ENCODE data around the gene YPEL2. TPM values are rescaled to one million over a fixed set of nuclear protein-coding genes. Genes with fewer than 3 reads are reported as not detected.

The YPEL2 gene
- total RNA-seq, 1 donor from 2014 or later: 16.7 TPM

DNA sequence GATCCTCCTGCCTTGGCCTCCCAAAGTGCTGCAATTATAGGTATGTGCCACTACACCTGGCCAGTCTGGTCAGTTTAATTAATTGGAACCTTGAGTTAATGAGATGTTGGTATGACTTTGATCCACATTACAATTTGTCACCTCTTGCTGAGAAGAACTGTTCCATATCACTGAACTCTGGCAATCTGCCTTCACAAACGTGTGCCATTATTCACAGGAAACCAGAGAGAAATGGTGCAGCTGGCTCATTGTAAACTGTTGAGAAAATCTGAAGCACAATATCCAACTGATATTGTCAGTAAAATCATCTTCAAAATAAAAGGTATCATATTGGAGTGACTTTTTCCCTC, 39.3 kb upstream of the YPEL2 start:
- TF ChIP-seq POLR2A (IDR thresholded peaks at IDR 0.05) (no peak), POLR2AphosphoS5 (IDR thresholded peaks at IDR 0.05; ENCODE audit: insufficient read depth in 1 of 2, low read depth in 1 of 2) (no peak)
- TF ChIP-seq, protein P1, sequence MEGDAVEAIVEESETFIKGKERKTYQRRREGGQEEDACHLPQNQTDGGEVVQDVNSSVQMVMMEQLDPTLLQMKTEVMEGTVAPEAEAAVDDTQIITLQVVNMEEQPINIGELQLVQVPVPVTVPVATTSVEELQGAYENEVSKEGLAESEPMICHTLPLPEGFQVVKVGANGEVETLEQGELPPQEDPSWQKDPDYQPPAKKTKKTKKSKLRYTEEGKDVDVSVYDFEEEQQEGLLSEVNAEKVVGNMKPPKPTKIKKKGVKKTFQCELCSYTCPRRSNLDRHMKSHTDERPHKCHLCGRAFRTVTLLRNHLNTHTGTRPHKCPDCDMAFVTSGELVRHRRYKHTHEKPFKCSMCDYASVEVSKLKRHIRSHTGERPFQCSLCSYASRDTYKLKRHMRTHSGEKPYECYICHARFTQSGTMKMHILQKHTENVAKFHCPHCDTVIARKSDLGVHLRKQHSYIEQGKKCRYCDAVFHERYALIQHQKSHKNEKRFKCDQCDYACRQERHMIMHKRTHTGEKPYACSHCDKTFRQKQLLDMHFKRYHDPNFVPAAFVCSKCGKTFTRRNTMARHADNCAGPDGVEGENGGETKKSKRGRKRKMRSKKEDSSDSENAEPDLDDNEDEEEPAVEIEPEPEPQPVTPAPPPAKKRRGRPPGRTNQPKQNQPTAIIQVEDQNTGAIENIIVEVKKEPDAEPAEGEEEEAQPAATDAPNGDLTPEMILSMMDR (IDR thresholded peaks at IDR 0.05): no peak
- intact Hi-C loops (cut with DNase I): no loop called here
- no peaks in the 10 kb centered on the region for H3K9me3 ChIP-seq
- no peak overlapping the region for H3K4me3 ChIP-seq
- H3K36me3 ChIP-seq: no peaks in the 10 kb centered on the region
- H3K4me1 ChIP-seq: no peaks in the 10 kb centered on the region
- DNase-seq (ENCODE audit: extremely low spot score in 2 of 2): no peak
- no peak overlapping the region for H3K27ac ChIP-seq
- H3K27me3 ChIP-seq: no peaks in the 10 kb centered on the region

DNA sequence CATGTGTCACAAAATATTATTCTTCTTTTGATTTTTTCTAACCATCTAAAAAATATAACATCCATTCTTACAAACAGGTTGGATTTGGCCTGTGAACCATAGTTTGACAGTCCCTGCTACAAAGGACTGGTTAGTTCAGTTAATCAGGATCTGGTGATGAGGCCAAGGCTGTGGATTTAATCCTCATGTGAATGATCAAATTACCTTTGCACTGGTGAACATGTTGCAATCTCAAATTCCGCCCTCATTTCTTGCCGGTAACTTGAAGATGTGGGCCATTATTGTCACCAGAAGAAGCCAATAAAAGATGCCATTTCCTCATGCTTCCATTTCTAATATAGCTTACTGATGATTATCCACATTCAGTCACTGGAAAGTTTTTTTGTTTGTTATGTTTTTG, 35.3 kb upstream of the YPEL2 start:
- intact Hi-C loops (cut with DNase I): no loop called here
- Histone ChIP-seq H3K4me1 (no peaks in the 10 kb centered on the region), H3K27ac (no peak overlapping the region), H3K4me3 (no peak overlapping the region), H3K9me3 (no peaks in the 10 kb centered on the region), H3K27me3 (no peaks in the 10 kb centered on the region), H3K36me3 (no peaks in the 10 kb centered on the region)
- TF ChIP-seq, protein P1 (IDR thresholded peaks at IDR 0.05): no peak
- no peak for TF ChIP-seq POLR2A (IDR thresholded peaks at IDR 0.05)
- TF ChIP-seq POLR2AphosphoS5 (IDR thresholded peaks at IDR 0.05; ENCODE audit: insufficient read depth in 1 of 2, low read depth in 1 of 2): peak in 1 of 2 donors; percentile 24
- DNase-seq (ENCODE audit: extremely low spot score in 2 of 2): no peak

DNA sequence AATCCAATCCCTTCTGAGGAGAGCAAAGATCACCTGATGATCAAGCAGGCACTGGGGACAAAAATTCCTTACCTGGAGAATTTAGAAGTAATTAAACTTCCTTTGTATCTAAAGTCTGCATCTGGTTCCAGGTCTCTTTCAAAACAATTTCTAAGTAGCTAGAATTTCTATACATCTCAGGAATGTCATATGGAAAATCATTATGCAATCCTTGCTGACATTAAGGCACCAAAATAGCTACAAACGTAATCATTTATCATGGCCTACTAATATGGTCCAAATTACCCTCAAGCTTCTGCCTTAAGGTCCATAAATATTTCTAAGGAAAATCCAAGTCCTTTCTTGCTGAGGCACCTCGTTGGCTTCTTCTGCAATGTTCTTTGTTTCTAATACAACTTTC, 32.9 kb upstream of the YPEL2 start:
- H3K9me3 ChIP-seq: no peaks in the 10 kb centered on the region
- H3K27ac ChIP-seq: no peak overlapping the region
- intact Hi-C loops (cut with DNase I): no loop called here

DNA sequence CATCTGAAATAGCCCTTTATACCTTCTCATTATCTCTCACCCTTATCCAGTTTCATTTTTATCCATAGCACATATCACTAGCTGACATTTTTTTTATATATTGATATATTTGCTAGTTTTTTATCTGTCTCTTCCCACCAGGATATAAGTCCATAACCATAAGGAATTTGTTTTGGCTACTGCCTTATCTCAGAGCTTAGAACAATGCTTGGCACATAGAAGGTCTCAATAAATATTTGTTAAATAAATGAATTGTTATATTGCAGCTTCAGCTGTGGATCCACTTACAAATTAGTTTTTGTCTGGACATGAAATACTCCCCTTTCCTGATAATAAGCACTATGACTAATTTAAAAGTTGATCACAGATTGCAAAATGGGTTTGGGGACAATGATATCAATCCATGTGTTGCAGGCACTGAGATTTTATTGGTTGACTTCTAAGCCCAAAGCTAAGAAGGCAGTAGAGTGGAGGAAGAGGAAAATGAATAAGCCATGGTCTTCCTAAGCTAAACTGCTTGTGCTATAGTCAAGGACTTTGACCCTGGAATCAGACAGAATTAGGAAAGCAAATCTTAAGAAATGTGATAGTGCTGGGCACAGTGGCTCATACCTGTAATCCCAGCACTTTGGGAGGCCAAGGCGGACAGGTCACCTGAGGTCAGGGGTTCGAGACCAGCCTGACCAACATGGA, 31.9 kb upstream of the YPEL2 start:
- intact Hi-C loops (cut with DNase I): no loop called here

More for the DNA sequence above, 32.9 kb upstream of the YPEL2 start:
- Histone ChIP-seq H3K36me3 (no peaks in the 10 kb centered on the region), H3K27me3 (no peaks in the 10 kb centered on the region), H3K4me1 (no peaks in the 10 kb centered on the region), H3K4me3 (no peak overlapping the region)
- TF ChIP-seq POLR2A (IDR thresholded peaks at IDR 0.05) (no peak), POLR2AphosphoS5 (IDR thresholded peaks at IDR 0.05; ENCODE audit: insufficient read depth in 1 of 2, low read depth in 1 of 2) (no peak)
- TF ChIP-seq, protein P1 (IDR thresholded peaks at IDR 0.05): no peak
- no peak for DNase-seq (ENCODE audit: extremely low spot score in 2 of 2)

DNA sequence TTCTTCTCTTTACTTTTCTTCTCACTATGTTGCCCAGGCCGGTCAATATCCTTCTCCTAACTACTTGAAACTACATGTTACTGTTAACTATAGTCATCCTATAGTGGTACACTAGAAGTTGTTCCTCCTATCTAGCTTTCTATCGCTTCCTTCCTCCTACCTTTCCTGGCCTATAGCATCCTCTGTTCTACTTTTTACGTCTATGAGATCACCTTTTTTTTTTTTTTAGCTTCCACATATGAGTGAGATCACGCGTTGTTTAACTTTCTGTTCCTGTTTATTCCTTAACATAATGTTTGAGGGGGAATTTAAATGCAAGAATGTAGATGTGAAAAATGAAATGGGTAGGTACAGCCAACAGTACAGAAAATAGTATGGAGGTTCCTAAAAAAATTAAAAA, 30.5 kb upstream of the YPEL2 start:
- H3K27ac ChIP-seq: no peak overlapping the region
- H3K36me3 ChIP-seq: no peaks in the 10 kb centered on the region
- TF ChIP-seq, protein P1 (IDR thresholded peaks at IDR 0.05): no peak
- TF ChIP-seq POLR2AphosphoS5 (IDR thresholded peaks at IDR 0.05; ENCODE audit: insufficient read depth in 1 of 2, low read depth in 1 of 2) (no peak), POLR2A (IDR thresholded peaks at IDR 0.05) (no peak)
- no peak overlapping the region for H3K4me3 ChIP-seq
- no peaks in the 10 kb centered on the region for H3K9me3 ChIP-seq
- no peaks in the 10 kb centered on the region for H3K4me1 ChIP-seq
- H3K27me3 ChIP-seq: no peaks in the 10 kb centered on the region
- intact Hi-C loops (cut with DNase I): no loop called here
- DNase-seq (ENCODE audit: extremely low spot score in 2 of 2): no peak

More for the DNA sequence above, 31.9 kb upstream of the YPEL2 start:
- Histone ChIP-seq H3K27me3 (no peaks in the 10 kb centered on the region), H3K27ac (no peak overlapping the region), H3K4me3 (no peak overlapping the region), H3K4me1 (no peaks in the 10 kb centered on the region), H3K36me3 (no peaks in the 10 kb centered on the region), H3K9me3 (no peaks in the 10 kb centered on the region)
- no peak for DNase-seq (ENCODE audit: extremely low spot score in 2 of 2)
- TF ChIP-seq, protein P1 (IDR thresholded peaks at IDR 0.05): no peak
- TF ChIP-seq POLR2A (IDR thresholded peaks at IDR 0.05): no peak
- no peak for TF ChIP-seq POLR2AphosphoS5 (IDR thresholded peaks at IDR 0.05; ENCODE audit: insufficient read depth in 1 of 2, low read depth in 1 of 2)
